ENCODE results near the gene FGR. TPM values are rescaled to one million over a fixed set of nuclear protein-coding genes. Genes with fewer than 3 reads are reported as not detected.
"Not testable (repeated sequence)": the region's sequence is repeated elsewhere in the genome, so short reads cannot be mapped to it uniquely, and the experiment has no call there.

FGR gene
- total RNA-seq, 1 donor from 2014 or later: 0.07 TPM

DNA sequence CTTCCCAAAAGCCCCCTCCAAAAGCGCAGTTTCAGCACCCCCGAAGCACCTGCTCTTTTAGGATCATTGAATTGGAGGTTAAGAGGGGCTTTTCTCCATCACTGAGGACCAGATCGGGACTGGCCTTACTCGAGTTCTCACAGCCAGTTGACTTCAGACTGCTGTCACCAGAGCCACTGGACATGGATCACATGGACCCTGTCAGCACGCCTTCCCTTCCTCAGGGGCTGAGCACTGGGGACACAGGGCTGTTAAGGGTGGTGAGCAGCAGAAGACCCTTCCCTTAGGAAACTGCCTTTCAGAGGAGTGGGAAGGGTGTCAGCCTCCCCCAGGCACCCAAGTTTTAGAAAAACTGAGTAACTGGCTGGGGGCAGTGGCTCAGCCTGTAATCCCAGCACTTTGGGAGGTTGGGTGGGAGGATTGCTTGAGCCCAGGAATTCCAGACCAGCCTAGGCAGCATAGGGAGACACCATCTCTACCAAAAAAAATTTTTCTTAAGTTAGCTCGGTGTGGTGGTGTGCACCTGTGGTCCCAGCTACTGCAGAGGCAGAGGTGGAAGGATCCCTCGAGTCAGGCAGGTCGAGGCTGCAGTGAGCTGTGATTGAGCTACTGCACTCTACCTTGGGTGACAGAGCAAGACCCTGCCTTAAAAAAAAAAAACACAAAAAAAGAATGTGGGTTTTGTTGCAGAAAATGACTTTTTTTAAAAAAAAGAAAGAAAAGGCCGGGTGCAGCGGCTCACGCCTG, 584 bp upstream of the FGR start:
- DNase-seq (ENCODE audit: low read depth, low spot score): no peak

DNA sequence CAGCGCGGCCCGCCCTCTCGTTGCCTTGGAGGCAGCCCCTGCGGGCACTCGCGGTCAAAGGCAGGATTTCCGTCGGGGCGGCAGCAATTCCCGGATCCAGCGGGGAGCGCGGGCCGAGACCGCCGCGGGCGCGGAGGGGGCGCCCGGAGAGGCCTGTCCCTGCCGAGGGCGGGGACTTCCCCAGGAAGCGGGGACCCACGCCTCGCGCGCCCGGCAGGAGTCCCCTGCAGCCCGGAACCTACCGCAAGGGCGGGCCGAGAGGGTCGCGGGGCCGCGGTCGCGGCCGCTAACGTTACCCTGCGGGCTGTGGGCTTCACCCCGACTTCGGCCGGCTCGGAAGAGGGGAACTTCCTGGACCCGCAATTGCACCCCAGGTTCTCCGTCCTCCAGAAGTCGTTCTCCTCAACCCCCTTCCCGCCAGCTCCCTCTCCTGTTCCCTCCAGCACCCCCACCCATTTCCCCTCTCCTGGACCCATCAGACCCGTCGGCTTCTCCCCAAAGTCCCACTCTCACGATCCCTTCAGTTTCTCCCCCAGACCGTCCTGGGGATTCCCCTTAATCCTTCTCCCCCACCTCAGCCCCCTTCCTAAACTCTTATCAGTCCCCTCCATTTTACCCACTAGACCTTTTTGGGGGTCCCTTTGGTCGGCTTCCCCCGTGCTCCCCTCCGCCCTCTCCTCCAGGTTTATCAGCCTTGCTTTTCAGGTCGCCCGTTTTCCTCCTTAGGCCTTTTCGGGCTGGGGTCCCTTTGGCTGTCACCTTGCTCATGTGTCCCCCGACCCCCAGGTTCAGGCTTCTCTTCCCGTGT, 604 bp downstream of the FGR start:
- no peak for DNase-seq (ENCODE audit: low read depth, low spot score)

DNA sequence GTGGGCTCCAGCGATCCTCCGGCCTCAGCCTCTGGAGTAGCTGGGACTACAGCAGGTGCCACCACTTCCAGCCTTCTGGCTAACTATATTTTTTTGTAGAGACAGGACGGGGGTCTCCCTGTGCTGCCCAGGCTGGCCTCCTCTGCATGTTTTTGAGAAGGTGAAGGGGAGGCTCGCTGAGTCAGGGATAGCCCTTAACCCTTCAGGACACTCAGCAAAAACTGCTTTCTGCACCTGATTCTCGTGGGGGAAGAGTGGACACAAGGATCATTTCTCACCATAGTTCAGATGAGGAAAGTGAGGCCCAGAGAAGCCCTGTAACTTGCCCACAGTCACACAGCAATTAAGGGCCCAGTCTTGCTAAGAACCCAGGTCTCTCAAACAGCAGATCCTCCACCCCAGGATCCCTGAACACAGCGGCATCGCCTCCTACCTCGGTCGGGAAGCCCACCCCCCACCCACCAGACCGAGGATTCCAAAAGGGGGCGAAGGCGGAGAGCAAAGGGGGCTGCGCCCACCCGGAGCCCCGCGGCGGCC, 1.3 kb downstream of the FGR start:
- no peak for DNase-seq (ENCODE audit: low read depth, low spot score)

DNA sequence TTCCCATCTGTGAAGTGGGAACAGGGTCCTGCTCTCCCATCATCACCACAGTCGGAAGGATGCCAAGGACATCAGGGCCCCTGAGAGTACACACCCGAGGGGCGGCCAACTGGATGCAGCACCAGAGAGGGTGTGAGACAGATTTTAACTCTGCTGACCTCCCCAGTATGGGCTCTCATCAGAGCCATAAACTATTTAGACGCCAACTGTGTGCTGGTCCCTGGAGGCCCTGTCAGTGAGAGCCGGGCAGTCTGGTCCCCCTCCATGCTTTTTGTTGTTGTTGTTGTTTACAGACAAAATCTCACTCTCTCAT, 1.7 kb downstream of the FGR start:
- no peak for DNase-seq (ENCODE audit: low read depth, low spot score)

DNA sequence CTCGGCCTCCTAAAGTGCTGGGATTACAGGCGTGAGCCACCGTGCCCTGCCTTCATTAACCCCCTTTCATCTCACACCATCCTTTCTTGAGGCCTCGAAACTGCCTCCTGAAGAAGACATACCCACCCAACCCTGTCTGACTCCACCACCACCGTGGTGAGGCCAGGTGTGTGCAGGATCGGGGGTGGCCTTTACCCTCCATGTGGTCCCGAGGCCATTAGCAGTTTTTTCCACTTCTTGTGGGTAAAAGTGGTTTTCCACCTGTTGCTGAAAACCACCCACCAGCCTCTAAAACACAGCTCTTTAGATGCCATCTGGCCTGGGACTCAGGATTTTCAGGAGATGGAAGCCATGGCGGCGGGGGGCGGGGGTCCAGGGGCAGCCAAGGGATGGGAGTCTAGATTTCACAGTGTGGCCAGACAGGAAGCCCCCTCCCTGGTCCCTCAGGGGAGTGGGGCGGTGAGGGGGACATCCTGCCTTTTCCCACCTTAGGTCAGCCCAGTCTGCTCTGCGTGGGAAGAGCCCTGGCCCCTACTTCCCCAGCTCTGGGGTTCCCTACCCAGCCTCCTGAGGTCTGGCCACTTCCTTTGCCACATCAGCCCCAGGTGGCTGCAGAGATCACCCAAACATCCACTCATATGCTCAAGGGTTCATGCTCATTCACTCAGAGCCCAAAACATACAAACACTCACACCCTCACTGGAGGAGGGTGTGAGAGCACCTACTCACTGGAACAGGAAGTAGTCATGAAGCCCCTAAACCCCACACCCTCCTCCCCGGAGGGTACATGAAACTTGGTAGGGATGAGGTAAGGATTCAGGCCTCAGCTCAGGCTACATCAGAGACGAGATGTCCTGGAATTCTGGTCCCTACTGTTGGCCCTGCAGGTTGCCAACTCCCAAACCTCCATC, 2.3 kb downstream of the FGR start:
- DNase-seq (ENCODE audit: low read depth, low spot score): no peak

DNA sequence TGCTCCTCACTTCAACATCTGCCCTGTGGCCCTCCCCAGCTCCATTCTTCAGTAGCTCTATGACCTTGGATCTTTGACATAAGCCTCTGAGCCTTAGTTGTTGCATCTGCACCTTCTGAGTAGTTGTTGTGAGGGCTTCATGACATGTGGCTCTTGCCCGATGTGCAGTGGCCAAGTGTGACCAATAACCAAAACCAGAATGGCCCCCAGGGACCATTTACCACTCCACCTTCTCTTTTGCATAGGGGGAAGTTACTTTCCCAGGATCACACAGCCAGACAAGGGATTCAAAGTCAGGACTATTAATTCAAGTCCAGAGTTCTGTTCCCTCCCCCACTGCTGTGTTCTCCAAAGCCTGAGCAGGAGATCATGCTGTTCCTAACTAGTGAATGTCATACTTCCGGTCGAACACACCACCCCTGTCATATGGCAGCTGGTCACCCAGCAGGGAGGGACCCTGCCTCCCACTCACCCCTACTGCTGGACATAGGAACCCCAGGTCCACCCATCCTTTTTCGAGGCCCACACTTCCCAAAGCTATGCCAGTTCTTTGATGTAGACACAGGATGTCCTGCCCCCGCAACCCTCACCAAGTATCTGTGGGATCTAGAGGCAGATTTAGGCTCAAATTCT, 4.0 kb downstream of the FGR start:
- DNase-seq (ENCODE audit: low read depth, low spot score): no peak

DNA sequence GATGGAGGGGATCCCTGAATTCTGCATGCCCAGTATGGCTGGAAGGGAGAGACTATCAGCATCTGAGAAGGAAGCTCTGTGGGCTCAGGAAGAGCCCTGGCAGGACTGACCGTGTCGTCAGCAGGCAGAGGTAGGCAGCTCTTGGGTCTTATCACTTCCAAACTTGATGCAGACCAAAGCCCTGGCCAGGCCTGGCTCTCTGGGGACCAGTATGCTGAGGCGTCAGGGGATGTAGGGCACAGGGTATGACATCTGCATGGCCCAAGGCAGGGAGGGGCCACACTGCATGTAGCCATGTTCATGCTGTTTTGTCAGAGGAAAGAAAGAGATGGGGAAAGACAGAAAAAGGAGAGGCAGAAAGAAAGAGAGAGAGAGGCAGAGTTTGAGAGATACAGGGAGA, 6.3 kb downstream of the FGR start:
- DNase-seq (ENCODE audit: low read depth, low spot score): no peak

DNA sequence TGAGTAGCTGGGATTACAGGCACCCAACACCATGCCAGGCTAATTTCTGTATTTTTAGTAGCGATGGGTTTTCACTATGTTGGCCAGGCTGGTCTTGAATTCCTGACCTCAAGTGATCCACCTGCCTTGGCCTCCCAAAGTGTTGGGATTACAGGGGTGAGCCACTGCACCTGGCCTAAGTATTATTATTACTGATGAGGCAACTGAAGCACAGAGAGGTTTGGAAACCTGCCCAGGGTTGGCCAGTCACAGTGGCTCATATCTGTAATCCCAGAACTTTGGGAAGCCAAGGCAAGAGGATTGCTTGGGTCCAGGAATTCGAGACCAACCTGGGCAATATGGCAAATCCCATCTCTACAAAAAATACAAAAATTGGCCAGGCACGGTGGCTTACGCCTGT, 7.3 kb downstream of the FGR start:
- DNase-seq (ENCODE audit: low read depth, low spot score): not testable (repeated sequence)

DNA sequence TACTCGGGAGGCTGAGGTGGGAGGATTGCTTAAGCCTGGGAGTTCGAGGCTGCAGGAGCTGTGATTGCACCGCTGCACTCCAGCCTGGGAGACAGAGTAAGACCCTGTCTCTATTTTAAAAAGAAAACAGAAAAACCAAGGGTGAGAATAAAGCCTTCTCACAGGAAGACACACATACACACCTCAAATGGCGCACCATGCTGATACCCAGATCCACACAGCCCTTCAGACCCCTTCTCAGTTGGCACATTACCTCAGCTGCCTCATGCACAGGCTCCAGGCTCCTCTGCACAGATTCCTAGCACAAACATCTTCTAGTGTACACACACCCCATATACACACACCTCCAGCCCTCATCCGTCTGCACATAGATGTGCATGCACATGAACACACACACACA, 7.9 kb downstream of the FGR start:
- no peak for DNase-seq (ENCODE audit: low read depth, low spot score)

DNA sequence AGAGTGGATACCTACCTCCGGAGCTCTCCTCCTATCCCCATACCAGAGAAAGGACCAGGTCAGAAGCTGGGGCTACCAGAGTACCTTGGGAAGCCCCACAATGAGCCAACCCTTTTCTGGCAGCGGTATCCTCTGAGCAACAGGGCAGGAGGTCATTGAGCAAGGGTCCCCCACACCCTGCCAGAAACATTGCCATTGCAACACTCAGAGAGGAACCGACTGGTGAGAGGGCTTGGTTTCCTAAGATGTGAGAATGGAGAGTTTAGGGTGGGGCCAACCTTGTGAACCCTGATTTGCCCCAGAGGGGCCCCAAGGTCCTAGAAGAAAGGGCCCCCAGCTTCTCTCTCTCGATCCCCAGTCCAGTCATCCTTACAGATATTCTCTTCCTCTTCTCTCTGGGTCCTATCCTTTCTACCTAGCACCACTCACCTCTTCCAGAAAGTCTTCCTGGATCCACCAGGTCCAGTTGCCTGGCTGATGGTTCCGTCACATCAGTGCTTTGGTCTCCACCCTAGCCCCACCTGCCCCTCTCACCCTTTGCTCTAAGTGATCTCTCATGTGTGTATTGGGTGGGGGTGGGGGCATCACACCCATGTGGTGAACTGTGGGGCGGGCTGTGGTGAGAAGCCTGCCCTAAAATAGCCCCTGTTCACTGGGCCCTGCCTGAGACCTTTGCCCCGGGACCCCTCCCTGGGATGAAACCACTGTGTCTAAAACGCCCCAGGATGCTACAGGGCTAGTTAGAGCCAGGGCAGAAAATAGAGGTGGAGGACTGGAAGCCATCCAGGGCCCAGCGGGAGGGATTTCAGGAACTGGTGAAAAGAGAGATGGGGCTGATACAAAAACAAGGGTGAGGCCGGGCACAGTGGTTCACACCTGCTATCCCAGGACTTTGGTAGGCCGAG, 8.7 kb downstream of the FGR start:
- no peak for DNase-seq (ENCODE audit: low read depth, low spot score)

DNA sequence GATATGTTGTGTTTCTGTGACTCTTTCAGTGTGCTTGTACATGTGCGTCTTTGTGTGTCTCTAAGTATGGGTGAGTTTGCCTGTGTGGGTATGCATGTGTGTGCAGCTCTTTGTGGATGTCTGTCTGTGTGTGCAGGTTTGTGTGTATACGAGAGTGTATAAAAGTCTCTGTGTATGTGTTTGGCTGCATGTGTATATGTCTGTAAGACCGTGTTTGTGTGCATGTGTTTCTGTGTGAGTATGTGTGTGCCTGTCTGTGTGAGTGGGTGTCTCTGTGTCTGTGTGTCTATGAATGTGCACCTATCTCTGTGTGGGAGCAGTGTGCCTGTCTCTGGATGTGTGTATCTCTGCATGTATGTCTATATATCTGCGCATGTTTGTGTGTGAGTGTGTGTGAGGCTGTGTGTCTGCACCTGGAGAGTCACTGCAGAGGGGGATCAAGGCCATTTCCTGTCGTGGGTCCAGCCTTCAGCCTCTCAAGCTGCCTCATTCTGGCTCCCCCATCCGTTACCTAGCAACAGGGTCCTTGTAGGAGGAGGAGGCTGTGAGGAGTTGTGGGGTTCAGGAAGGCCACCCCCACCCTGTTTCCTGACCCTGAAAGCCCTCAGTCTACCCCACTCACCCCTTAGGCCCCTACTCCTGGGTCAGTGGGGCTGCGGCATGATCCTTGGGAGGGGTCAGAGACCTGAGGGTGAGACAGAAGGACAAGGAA, 10.4 kb downstream of the FGR start:
- no peak for DNase-seq (ENCODE audit: low read depth, low spot score)

DNA sequence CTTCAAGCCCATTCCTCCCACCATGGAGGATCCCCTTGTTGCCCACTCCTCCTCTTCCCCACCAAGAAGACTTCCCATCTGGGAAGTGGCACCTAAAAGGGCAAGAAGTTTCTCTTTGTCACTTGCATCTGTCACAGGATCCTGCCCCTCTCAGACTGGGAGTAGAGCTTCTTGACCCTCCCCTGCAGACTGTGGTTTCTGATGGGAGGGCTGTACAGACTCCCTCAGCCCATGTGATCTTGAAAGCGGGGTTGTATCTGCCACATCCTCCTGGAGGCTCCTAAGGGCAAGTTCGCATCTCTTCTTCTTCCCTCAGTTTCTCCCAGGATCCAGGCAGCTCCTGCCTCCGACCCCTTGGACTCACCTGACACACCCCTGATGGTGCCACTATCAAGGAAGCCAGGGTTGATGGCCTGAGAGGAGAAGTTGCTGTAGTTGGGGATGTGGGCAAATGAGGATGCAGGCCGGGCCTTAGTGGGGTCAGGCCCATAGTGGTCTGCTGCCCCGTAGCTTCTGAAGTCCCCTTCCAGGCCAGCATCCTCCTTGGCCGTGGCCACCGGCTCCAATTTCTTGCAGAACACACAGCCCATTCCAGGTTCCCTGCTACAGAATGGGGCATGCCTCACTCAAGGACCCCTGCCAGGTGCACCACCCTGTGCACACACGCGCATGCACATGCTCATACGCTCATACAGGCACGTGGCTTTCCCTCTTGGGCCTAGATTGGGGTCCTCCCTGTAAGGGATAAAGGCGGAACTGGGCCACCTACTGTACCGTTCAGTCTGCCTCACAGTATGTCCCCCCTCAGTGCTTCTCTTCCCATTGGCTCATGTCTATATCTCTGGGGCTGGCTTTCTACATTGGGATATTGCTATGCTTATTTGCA, 11.4 kb downstream of the FGR start:
- DNase-seq (ENCODE audit: low read depth, low spot score): no peak

DNA sequence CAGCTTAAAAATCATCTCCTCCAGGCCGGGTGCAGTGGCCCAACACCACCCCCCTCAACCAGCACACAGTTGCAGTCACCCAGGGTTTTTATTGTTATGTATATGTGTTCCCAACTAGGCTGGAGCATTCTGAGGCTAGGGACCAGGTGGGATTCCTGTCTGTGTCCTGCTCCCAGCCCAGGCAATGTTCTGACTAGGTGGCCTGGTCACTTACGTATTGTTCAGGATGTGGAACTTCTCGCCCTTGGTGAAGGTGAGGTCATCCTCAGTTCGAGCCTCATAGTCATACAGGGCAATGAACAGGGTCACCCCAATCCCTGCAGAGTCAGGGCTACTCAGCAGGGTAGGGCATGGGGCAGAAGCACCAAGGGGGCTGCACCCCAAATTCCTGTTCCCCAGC, 12.2 kb downstream of the FGR start:
- DNase-seq (ENCODE audit: low read depth, low spot score): no peak

DNA sequence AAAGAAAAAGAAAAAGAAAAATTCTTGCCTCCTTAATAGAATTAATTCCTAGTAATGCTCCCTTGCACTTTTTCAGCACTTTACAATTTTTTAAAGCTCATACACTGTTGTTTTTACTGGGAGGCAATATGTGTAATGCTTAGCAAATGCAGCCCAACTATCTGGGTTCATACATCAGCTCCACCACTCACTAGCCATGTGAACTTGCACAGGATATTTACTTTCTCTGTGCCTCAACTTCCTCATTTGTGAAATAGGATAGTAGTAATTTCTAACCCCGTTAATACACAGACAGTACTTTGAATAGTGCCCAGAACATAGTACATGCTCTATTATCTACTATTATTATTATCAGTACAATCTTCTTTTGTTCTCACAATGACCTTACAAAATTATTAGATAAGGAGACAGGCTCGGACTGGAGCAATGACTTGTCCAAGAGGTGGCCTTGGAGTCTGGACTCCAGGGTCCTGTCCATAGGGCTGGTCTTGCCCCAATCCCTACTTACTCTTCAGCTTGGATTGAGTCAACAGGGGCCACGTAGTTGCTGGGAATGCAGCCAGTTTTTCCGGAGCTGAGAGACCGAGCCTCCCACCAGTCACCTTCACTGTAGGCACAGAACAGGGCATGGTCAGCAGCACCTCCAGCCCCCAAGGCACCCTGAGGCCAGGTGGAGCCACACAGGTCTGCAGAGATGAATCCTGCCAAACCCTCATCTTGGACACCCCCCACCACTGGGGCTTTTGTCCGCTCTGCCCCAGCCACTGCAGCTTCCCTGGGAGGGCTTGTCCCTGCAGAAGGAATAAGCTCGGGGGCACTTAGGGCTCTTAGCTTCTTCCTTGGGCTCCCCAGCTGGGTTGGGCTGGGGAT, 13.7 kb downstream of the FGR start:
- DNase-seq (ENCODE audit: low read depth, low spot score): no peak

DNA sequence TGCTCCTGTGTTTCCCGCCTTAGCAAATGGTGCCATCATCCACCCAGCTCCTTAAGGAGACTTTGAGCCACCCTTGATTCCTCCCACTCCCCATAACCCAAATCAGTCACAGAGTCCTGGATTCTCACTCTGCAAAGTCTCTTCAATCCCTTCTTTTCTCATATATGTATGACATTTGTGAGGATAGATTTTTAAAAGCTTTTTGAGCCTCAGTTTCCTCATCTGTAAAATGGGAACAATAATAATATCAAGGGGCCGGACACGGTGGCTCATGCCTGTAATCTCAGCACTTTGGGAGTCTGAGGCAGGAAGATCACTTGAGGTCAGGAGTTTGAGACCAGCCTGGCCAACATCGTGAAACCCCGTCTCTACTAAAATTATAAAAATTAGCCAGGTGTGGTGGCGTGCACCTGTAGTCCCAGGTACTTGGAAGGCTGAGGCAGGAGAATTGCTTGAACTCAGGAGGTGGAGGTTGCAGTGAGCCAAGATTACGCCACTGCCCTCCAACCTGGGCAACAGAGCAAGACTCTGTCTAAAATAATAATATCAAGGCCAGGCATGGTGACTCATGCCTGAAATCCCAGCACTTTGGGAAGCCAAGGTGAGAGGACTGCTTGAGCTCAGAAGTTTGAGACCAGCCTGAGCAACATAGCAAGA, 15.1 kb downstream of the FGR start:
- not testable (repeated sequence) for DNase-seq (ENCODE audit: low read depth, low spot score)

DNA sequence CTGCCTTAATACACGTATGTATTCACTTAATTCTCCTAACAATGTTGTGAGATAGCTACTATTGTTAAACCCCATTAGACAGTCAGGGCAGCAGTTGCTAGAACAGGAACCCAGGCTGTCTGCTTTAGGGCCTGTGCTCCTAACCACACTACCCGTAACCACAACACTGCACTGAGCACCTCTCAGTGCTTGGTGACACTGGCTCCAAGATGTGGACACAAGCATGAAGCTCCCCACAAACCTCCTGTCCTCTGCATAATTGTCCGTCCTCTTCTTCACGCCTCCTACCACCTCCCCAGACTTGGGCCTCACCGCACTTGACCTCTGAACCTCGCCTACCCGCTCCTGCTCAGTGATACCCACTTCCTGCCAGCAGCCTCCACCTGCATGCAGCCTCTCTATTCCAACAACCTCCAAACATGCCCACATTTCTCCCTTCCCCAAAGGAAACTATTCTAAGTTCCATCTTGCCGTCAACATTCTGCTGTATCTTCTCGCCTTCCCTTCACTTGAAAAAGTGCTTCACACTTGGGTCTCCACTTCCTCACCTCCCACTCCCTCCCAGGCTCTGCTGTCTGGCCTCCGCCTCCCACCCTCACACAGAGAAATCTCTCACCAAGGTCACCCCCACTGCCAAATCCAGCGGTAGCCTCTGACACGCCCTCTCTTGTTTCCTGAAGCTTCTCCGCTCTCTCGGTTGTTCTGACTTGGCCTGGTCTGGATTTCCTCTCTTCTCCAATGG, 16.5 kb downstream of the FGR start:
- DNase-seq (ENCODE audit: low read depth, low spot score): no peak
